Urinary bladder (tissue), 4 donors: Measurements from ENCODE around the gene ENOPH1. TPM values are rescaled to one million over a fixed set of nuclear protein-coding genes. Genes with fewer than 3 reads are reported as not detected.

Experiments
- DNase-seq: peaks from one replicate; pipeline ENCODE4 v3.0.0-alpha.2; 2015; ENCODE audit errors: extremely low spot score
- H3K27ac ChIP-seq: one replicate; pipeline ENCODE4 v1.5.1; 2013; ENCODE audit warnings: low read depth, mild to moderate bottlenecking, moderate library complexity
- H3K36me3 ChIP-seq: one replicate; pipeline ENCODE4 v1.6.1; 2013; ENCODE audit warnings: mild to moderate bottlenecking, moderate library complexity; ENCODE audit not compliant: insufficient read depth
- H3K4me1 ChIP-seq: one replicate; pipeline ENCODE4 v1.6.1; 2013; ENCODE audit warnings: mild to moderate bottlenecking, moderate library complexity; ENCODE audit not compliant: insufficient read depth
- H3K4me3 ChIP-seq: one replicate; pipeline ENCODE4 v1.5.1; 2013; ENCODE audit warnings: low read depth, low read length
- WGBS: extraction: QIAGEN DNeasy Blood & Tissue Kit; methylation state at CpG from one replicate; pipeline ENCODE4 v1.1.7; 2013; 5-methylcytosine and 5-hydroxymethylcytosine counted together
- polyA plus RNA-seq: library from polyadenylated mRNA; stranded (reverse); fragments of 200-250 nt; gene quantifications from one replicate; pipeline ENCODE4 v1.2.3, GENCODE V29; 2013
- total RNA-seq: library from RNA; depleted of rRNA; stranded (reverse); fragments of >200 nt; gene quantifications from one replicate; pipeline ENCODE4 v1.2.3, GENCODE V29; 2014
- donor health status: healthy with polysubstance abuse.
- donor health status: healthy.

The ENOPH1 gene
- total and polyA plus RNA-seq, 2 donors, result 33.1 to 35.7 TPM

GRCh38 chr4:82433791-82434190 lies 3.4 kb downstream of the ENOPH1 start:
- 74% methylated on average over 2 of the region's 2 CpGs for WGBS
- no peak for DNase-seq

GRCh38 chr4:82434949-82435348 lies 4.6 kb downstream of the ENOPH1 start:
- no peak for DNase-seq
- WGBS, result 98% methylated on average over 7 of the region's 7 CpGs
- Histone ChIP-seq H3K4me1 (no peaks in the 10 kb centered on the region), H3K27ac (no peak overlapping the region), H3K36me3 (no peaks in the 10 kb centered on the region), H3K4me3 (no peak overlapping the region)

More at GRCh38 chr4:82433791-82434190, 3.4 kb downstream of the ENOPH1 start:
- no peak overlapping the region for H3K4me3 ChIP-seq
- no peaks in the 10 kb centered on the region for H3K4me1 ChIP-seq
- no peaks in the 10 kb centered on the region for H3K36me3 ChIP-seq
- no peak overlapping the region for H3K27ac ChIP-seq

- no peaks in the 10 kb centered on the region for H3K36me3 ChIP-seq
- no peak overlapping the region for H3K4me3 ChIP-seq
- no peak overlapping the region for H3K27ac ChIP-seq
- H3K4me1 ChIP-seq, result no peaks in the 10 kb centered on the region
- no peak for DNase-seq
- WGBS, result 91% methylated on average over 5 of the region's 5 CpGs
Measured at GRCh38 chr4:82436130-82436529, 5.7 kb downstream of the ENOPH1 start.

- H3K27ac ChIP-seq, result no peak overlapping the region
- WGBS, result 93% methylated on average over 4 of the region's 4 CpGs
- no peaks in the 10 kb centered on the region for H3K4me1 ChIP-seq
- no peak for DNase-seq
- H3K4me3 ChIP-seq, result no peak overlapping the region
- no peaks in the 10 kb centered on the region for H3K36me3 ChIP-seq
Measured at GRCh38 chr4:82436780-82437179, 6.4 kb downstream of the ENOPH1 start.

- H3K27ac ChIP-seq, result no peak overlapping the region
- WGBS, result 88% methylated on average over 4 of the region's 4 CpGs
Measured at GRCh38 chr4:82437285-82438005, 7.1 kb downstream of the ENOPH1 start.

GRCh38 chr4:82439088-82439487 lies 8.7 kb downstream of the ENOPH1 start:
- WGBS, result 81% methylated on average over 2 of the region's 2 CpGs
- Histone ChIP-seq H3K27ac (no peak overlapping the region), H3K36me3 (no peaks in the 10 kb centered on the region), H3K4me1 (no peaks in the 10 kb centered on the region), H3K4me3 (no peak overlapping the region)
- DNase-seq, result no peak

More at GRCh38 chr4:82437285-82438005, 7.1 kb downstream of the ENOPH1 start:
- Histone ChIP-seq H3K36me3 (no peaks in the 10 kb centered on the region), H3K4me3 (no peak overlapping the region), H3K4me1 (no peaks in the 10 kb centered on the region)
- peak; percentile 40 for DNase-seq

GRCh38 chr4:82447886-82448285 lies 17.5 kb downstream of the ENOPH1 start:
- no peaks in the 10 kb centered on the region for H3K4me1 ChIP-seq
- no peak overlapping the region for H3K4me3 ChIP-seq
- no peak for DNase-seq
- H3K36me3 ChIP-seq, result no peaks in the 10 kb centered on the region
- H3K27ac ChIP-seq, result no peak overlapping the region
- 100% methylated on average over 1 of the region's 1 CpG for WGBS

- no peak for DNase-seq
- H3K4me1 ChIP-seq, result no peaks in the 10 kb centered on the region
- H3K27ac ChIP-seq, result no peak overlapping the region
- peaks cover 4% of the 10 kb centered on the region for H3K36me3 ChIP-seq
- WGBS, result 80% methylated on average over 13 of the region's 13 CpGs
- H3K4me3 ChIP-seq, result no peak overlapping the region
Measured at GRCh38 chr4:82450966-82451755, 20.8 kb downstream of the ENOPH1 start.

GRCh38 chr4:82452026-82452425 lies 21.6 kb downstream of the ENOPH1 start:
- 97% methylated on average over 7 of the region's 7 CpGs for WGBS
- no peak overlapping the region for H3K4me3 ChIP-seq
- peaks cover 4% of the 10 kb centered on the region for H3K36me3 ChIP-seq
- no peak overlapping the region for H3K27ac ChIP-seq
- no peak for DNase-seq
- H3K4me1 ChIP-seq, result no peaks in the 10 kb centered on the region

- H3K4me3 ChIP-seq, result no peak overlapping the region
- no peak for DNase-seq
- no peaks in the 10 kb centered on the region for H3K4me1 ChIP-seq
- 92% methylated on average over 7 of the region's 7 CpGs for WGBS
- H3K27ac ChIP-seq, result no peak overlapping the region
- peaks cover 4% of the 10 kb centered on the region for H3K36me3 ChIP-seq
Measured at GRCh38 chr4:82457266-82457665, 26.9 kb downstream of the ENOPH1 start.

- H3K4me1 ChIP-seq, result no peaks in the 10 kb centered on the region
- no peak overlapping the region for H3K27ac ChIP-seq
- DNase-seq, result no peak
- peaks cover 4% of the 10 kb centered on the region for H3K36me3 ChIP-seq
- 87% methylated on average over 2 of the region's 2 CpGs for WGBS
- H3K4me3 ChIP-seq, result no peak overlapping the region
Measured at GRCh38 chr4:82458729-82459128, 28.3 kb downstream of the ENOPH1 start.

- no peak for DNase-seq
- H3K27ac ChIP-seq, result no peak overlapping the region
Measured at GRCh38 chr4:82461710-82462109, 31.3 kb downstream of the ENOPH1 start.

GRCh38 chr4:82462415-82462831 lies 32.0 kb downstream of the ENOPH1 start:
- WGBS, result 7% methylated on average over 7 of the region's 7 CpGs
- no peaks in the 10 kb centered on the region for H3K36me3 ChIP-seq
- H3K4me3 ChIP-seq, result no peak overlapping the region
- H3K4me1 ChIP-seq, result no peaks in the 10 kb centered on the region
- no peak overlapping the region for H3K27ac ChIP-seq
- DNase-seq, result peak; percentile 70

More at GRCh38 chr4:82461710-82462109, 31.3 kb downstream of the ENOPH1 start:
- WGBS, result 85% methylated on average over 2 of the region's 2 CpGs
- no peaks in the 10 kb centered on the region for H3K4me1 ChIP-seq
- H3K4me3 ChIP-seq, result no peak overlapping the region
- no peaks in the 10 kb centered on the region for H3K36me3 ChIP-seq

- H3K27ac ChIP-seq, result no peak overlapping the region
- WGBS, result 96% methylated on average over 1 of the region's 1 CpG
- H3K4me1 ChIP-seq, result no peaks in the 10 kb centered on the region
- H3K36me3 ChIP-seq, result no peaks in the 10 kb centered on the region
- no peak overlapping the region for H3K4me3 ChIP-seq
- no peak for DNase-seq
Measured at GRCh38 chr4:82463221-82463620, 32.8 kb downstream of the ENOPH1 start.
